ENCODE results near the gene BRK1.
"Not testable (repeated sequence)": the region's sequence is repeated elsewhere in the genome, so short reads cannot be mapped to it uniquely, and the experiment has no call there.

BRK1 gene

DNA sequence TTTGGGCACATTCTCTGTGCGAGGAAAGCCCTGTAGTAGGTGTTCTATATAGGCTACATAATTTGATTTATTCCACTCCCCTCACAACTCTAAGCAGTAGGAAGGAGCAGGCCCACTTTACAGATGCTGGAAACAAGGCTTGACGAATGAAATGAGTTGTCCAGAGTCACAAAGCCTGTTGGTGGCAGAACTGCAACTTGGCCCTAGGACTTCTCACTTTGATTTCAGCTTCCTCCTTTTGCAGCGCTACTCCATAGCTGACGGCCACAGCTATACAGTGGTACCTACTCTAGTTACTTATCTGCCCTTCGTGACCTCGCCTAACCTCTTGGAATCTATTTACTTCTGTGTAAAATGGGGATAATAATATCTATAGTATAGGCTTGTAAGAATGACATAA is 46.7 kb downstream of the BRK1 start:
- Histone ChIP-seq H3K9me3 (ENCODE audit: control insufficient read depth, low read length) (no peaks in the 10 kb centered on the region), H3K4me1 (ENCODE audit: control insufficient read depth, insufficient read depth, low read length, poor library complexity, severe bottlenecking) (no peaks in the 10 kb centered on the region), H3K27ac (ENCODE audit: low read depth, low read length, severe bottlenecking) (no peak overlapping the region), H3K36me3 (ENCODE audit: control insufficient read depth, insufficient read depth, low read length) (no peaks in the 10 kb centered on the region), H3K4me3 (ENCODE audit: extremely low read depth, insufficient read depth, low read length, poor library complexity, severe bottlenecking) (no peak overlapping the region)
- WGBS, 2 experiments (ENCODE audit: insufficient coverage in 2 of 2): 72 to 92% methylated on average over 1 to 3 of the region's 6 CpGs

DNA sequence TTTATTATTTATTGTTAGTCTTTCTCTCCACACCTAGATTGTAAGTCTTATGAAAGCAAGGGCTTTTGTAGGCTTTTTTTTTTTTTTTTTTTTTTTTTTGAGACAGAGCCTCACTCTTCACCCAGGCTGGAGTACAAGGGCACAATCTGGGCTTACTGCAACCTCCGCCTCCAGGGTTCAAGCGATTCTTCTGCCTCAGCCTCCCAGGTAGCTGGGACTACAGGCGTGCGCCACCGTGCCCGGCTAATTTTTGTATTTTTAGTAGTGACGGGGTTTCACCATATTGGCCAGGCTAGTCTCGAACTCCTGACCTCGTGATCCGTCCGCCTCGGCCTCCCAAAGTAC is 48.7 kb downstream of the BRK1 start:
- not testable (repeated sequence) for H3K4me1 ChIP-seq (ENCODE audit: control insufficient read depth, insufficient read depth, low read length, poor library complexity, severe bottlenecking); H3K36me3 ChIP-seq (ENCODE audit: control insufficient read depth, insufficient read depth, low read length); H3K9me3 ChIP-seq (ENCODE audit: control insufficient read depth, low read length); H3K27ac ChIP-seq (ENCODE audit: low read depth, low read length, severe bottlenecking)
- 82 to 93% methylated on average over 8 to 12 of the region's 12 CpGs for WGBS, 2 experiments (ENCODE audit: insufficient coverage in 2 of 2)
- H3K4me3 ChIP-seq (ENCODE audit: extremely low read depth, insufficient read depth, low read length, poor library complexity, severe bottlenecking): peak overlapping the region; percentile 67

DNA sequence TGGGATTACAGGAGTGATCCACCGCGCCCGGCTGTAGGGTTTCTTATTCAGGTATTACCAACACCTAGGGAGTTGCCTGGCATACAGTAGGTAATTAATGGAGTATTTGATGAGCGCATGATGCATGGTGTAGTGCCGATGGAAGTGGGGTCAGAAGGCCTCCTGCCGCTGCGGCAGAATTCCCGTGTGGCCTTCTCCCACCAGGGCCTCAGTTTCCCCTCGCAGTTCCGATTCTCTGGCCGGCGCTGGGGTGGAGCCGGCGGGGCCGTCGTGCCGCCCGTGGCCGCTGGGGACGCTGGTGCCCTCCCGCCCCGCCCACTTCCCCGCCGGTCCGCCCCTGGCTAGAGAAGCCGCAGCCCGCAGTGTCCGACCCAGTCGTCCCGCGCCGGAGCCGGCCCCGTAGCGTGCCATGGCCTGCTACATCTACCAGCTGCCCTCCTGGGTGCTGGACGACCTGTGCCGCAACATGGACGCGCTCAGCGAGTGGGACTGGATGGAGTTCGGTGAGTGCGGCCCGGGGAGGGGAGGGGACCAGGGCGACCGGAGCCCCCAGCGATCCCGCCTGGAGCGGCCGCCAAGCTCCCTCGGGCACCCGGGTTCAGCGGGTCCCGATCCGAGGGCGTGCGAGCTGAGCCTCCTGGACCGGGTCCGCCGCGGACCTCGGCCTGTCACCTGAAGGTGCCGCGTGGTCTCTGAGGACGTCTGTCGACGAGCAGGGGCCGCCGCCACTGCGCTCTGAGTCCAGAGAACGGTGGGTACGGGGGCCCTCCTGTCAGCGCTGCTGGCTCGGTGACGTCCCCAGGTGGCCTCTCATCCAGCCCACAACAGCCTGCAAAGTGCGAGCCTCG is 49.3 kb downstream of the BRK1 start, which contains the start of gene IRAK2:
Gene IRAK2, plus strand, starts transcription at position 374 of the 848 bp plus-strand sequence. Its CDS starts 36 bp downstream, at position 410.
- H3K36me3 ChIP-seq (ENCODE audit: control insufficient read depth, insufficient read depth, low read length): no peaks in the 10 kb centered on the region
- peak within 1 kb of the TSS; percentile 67 for H3K4me3 ChIP-seq (ENCODE audit: extremely low read depth, insufficient read depth, low read length, poor library complexity, severe bottlenecking)
- no peaks in the 10 kb centered on the region for H3K4me1 ChIP-seq (ENCODE audit: control insufficient read depth, insufficient read depth, low read length, poor library complexity, severe bottlenecking)
- WGBS, 2 experiments (ENCODE audit: insufficient coverage in 2 of 2): 5% methylated on average over 61 to 66 of the region's 76 CpGs
- H3K9me3 ChIP-seq (ENCODE audit: control insufficient read depth, low read length): peaks cover 11% of the 10 kb centered on the region
- H3K27ac ChIP-seq (ENCODE audit: low read depth, low read length, severe bottlenecking): no peak within 1 kb of the TSS

DNA sequence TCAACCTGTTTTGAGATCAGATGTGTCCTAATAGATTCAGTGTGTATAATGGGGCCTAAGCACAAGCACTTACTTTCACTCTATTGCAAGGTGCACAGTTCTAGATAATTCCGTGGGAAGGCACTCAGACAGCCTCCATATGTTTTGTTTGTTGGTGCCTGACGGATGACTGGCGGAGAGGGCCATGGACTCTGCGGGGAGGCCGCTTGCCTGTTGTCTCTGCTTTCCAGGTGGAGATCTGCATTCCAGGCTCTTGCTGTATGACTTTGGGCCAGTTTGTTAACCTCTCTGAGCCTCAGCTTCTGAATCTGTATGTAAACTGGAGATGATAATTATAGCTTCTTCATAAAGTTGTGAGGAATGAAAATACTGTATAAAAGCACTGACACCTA is 50.7 kb downstream of the BRK1 start:
- H3K4me1 ChIP-seq (ENCODE audit: control insufficient read depth, insufficient read depth, low read length, poor library complexity, severe bottlenecking): no peaks in the 10 kb centered on the region
- H3K36me3 ChIP-seq (ENCODE audit: control insufficient read depth, insufficient read depth, low read length): no peaks in the 10 kb centered on the region
- 93 to 94% methylated on average over 2 to 5 of the region's 5 CpGs for WGBS, 2 experiments (ENCODE audit: insufficient coverage in 2 of 2)
- H3K9me3 ChIP-seq (ENCODE audit: control insufficient read depth, low read length): peaks cover 14% of the 10 kb centered on the region
- no peak overlapping the region for H3K27ac ChIP-seq (ENCODE audit: low read depth, low read length, severe bottlenecking)
- no peak overlapping the region for H3K4me3 ChIP-seq (ENCODE audit: extremely low read depth, insufficient read depth, low read length, poor library complexity, severe bottlenecking)

DNA sequence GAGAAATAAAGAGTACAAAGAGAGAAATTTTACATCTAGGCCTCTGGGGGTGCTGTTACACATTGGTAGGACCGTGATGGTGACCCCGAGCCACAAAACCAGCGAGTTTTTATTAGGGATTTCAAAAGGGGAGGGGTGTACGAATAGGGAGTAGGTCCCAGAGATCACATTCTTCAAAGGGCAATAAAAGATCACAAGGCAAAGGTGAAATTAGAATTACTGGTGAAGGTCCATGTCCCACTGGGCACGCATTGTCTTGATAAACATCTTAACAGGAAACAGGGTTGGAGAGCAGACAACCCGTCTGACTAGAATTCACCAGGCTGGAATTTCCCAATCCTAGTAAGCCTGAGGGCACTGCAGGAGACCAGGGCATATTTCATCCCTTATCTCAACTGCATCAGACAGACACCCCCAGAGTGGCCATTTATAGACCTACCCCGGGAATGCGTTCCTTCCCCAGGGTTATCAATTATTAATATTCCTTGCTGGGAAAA is 53.6 kb downstream of the BRK1 start:
- Histone ChIP-seq H3K36me3 (ENCODE audit: control insufficient read depth, insufficient read depth, low read length) (no peaks in the 10 kb centered on the region), H3K4me3 (ENCODE audit: extremely low read depth, insufficient read depth, low read length, poor library complexity, severe bottlenecking) (no peak overlapping the region), H3K9me3 (ENCODE audit: control insufficient read depth, low read length) (peaks cover 14% of the 10 kb centered on the region), H3K27ac (ENCODE audit: low read depth, low read length, severe bottlenecking) (no peak overlapping the region), H3K4me1 (ENCODE audit: control insufficient read depth, insufficient read depth, low read length, poor library complexity, severe bottlenecking) (no peaks in the 10 kb centered on the region)
- WGBS, 2 experiments (ENCODE audit: insufficient coverage in 2 of 2): 76 to 78% methylated on average over 6 to 8 of the region's 8 CpGs

DNA sequence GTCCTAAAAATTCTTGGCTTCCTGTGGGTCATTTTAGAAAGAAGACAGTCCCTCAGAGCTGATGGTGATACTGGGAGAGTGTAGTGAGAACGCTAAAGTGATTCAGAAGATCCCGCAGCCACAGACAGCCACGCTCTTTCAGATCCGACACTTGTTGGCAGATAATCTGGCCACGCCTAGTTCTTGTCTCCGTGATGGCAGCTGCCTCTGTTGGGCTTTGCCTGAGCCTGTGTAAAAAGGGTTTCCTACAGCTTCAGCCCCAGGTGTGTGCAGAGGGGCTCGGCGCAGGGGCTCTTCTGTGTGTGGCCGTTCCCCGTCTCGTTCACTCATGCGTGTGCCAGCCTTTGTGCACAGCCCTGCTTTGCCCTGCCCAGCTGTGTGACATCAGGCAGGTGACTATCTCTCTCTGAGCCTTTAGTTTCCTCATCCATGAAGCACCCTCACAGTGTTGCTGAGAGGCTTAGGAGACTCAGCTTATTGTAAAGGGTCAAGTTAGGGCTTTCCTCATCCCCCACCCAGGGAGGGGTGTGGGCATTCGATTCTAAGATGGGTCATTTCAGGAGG is 55.5 kb downstream of the BRK1 start:
- Histone ChIP-seq H3K4me3 (ENCODE audit: extremely low read depth, insufficient read depth, low read length, poor library complexity, severe bottlenecking) (no peak overlapping the region), H3K27ac (ENCODE audit: low read depth, low read length, severe bottlenecking) (no peak overlapping the region), H3K9me3 (ENCODE audit: control insufficient read depth, low read length) (peaks cover 14% of the 10 kb centered on the region), H3K4me1 (ENCODE audit: control insufficient read depth, insufficient read depth, low read length, poor library complexity, severe bottlenecking) (no peaks in the 10 kb centered on the region), H3K36me3 (ENCODE audit: control insufficient read depth, insufficient read depth, low read length) (no peaks in the 10 kb centered on the region)
- WGBS, 2 experiments (ENCODE audit: insufficient coverage in 2 of 2): 93 to 94% methylated on average over 12 to 13 of the region's 13 CpGs

GRCh38 chr3:10173095-10173925 is 57.8 kb downstream of the BRK1 start:
- H3K9me3 ChIP-seq (ENCODE audit: control insufficient read depth, low read length): peaks cover 14% of the 10 kb centered on the region
- no peak overlapping the region for H3K4me3 ChIP-seq (ENCODE audit: extremely low read depth, insufficient read depth, low read length, poor library complexity, severe bottlenecking)
- H3K4me1 ChIP-seq (ENCODE audit: control insufficient read depth, insufficient read depth, low read length, poor library complexity, severe bottlenecking): no peaks in the 10 kb centered on the region
- peak overlapping the region; percentile 49 for H3K27ac ChIP-seq (ENCODE audit: low read depth, low read length, severe bottlenecking)
- no peaks in the 10 kb centered on the region for H3K36me3 ChIP-seq (ENCODE audit: control insufficient read depth, insufficient read depth, low read length)
- WGBS, 2 experiments (ENCODE audit: insufficient coverage in 2 of 2): 90 to 92% methylated on average over 6 to 7 of the region's 10 CpGs

DNA sequence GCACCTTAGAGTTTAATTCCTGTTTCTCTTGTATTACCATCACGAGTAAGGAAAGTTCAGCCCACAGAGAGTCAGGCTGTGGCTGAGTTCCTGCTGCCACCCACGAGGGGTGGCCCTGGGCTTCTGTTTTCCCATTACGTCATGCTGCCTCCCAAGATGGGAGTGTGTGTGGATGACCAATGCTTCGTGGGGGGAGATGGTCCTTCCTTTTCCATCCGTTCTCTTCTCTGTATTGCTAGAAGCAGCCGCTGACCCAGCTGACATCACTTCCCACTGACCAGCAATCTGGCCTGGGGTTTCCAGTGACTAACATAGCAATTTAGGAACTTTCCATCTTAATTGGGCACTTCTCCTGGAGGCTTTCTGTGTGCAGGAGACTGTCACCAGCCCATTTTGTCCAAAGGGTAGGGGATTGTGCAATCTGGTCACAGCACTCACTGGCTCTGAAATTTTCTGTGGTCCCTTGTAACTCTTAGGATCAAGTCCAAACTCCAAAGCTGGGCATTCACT is 58.5 kb downstream of the BRK1 start:
- Histone ChIP-seq H3K4me3 (ENCODE audit: extremely low read depth, insufficient read depth, low read length, poor library complexity, severe bottlenecking) (no peak overlapping the region), H3K27ac (ENCODE audit: low read depth, low read length, severe bottlenecking) (peak overlapping the region; percentile 49), H3K9me3 (ENCODE audit: control insufficient read depth, low read length) (peaks cover 8% of the 10 kb centered on the region), H3K4me1 (ENCODE audit: control insufficient read depth, insufficient read depth, low read length, poor library complexity, severe bottlenecking) (no peaks in the 10 kb centered on the region), H3K36me3 (ENCODE audit: control insufficient read depth, insufficient read depth, low read length) (no peaks in the 10 kb centered on the region)
- WGBS, 2 experiments (ENCODE audit: insufficient coverage in 2 of 2): 78 to 81% methylated on average over 4 to 5 of the region's 6 CpGs

- WGBS, 2 experiments (ENCODE audit: insufficient coverage in 2 of 2): 95 to 96% methylated on average over 6 to 7 of the region's 7 CpGs
- H3K4me1 ChIP-seq (ENCODE audit: control insufficient read depth, insufficient read depth, low read length, poor library complexity, severe bottlenecking); H3K4me3 ChIP-seq (ENCODE audit: extremely low read depth, insufficient read depth, low read length, poor library complexity, severe bottlenecking); H3K36me3 ChIP-seq (ENCODE audit: control insufficient read depth, insufficient read depth, low read length); H3K27ac ChIP-seq (ENCODE audit: low read depth, low read length, severe bottlenecking); H3K9me3 ChIP-seq (ENCODE audit: control insufficient read depth, low read length): not testable (repeated sequence)
Observed at GRCh38 chr3:10175334-10175733, 59.9 kb downstream of the BRK1 start.

DNA sequence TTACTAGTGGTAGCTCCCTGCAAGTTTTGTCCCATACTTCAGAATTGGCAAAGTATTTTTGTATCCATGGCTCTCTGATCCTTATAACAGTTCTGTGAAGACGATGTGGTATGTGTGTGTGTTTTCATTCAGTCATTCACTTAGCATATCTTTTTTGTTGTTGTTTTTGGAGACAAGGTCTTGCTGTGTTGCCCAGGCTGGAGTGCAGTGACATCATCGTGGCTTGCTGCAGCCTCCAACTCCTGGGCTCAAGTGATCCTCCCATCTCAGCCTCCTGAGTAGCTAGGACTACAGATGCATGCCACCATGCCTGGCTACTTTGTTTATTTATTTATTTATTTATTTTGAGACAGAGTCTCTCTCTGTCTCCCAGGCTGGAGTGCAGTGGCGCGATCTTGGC is 60.7 kb downstream of the BRK1 start:
- H3K36me3 ChIP-seq (ENCODE audit: control insufficient read depth, insufficient read depth, low read length); H3K4me3 ChIP-seq (ENCODE audit: extremely low read depth, insufficient read depth, low read length, poor library complexity, severe bottlenecking); H3K9me3 ChIP-seq (ENCODE audit: control insufficient read depth, low read length); H3K27ac ChIP-seq (ENCODE audit: low read depth, low read length, severe bottlenecking); H3K4me1 ChIP-seq (ENCODE audit: control insufficient read depth, insufficient read depth, low read length, poor library complexity, severe bottlenecking): not testable (repeated sequence)
- WGBS, 2 experiments (ENCODE audit: insufficient coverage in 2 of 2): 96 to 100% methylated on average over 3 of the region's 4 CpGs
